Ishikawa (cell line): ENCODE measurements around the gene SORBS2.

Experiments
- CEBPB ChIP-seq: IDR thresholded peaks from 2 replicates; pipeline ENCODE4 v1.6.1; 2012
- CREB1 ChIP-seq: IDR thresholded peaks from 2 replicates; pipeline ENCODE4 v1.6.1; 2012; ENCODE audit warnings: low read depth
- EGR1 ChIP-seq: IDR thresholded peaks from 2 replicates; pipeline ENCODE4 v1.6.1; 2012
- EP300 ChIP-seq: IDR thresholded peaks from 2 replicates; pipeline ENCODE4 v1.6.1; 2012; ENCODE audit warnings: borderline replicate concordance
- MAX ChIP-seq: IDR thresholded peaks from 2 replicates; pipeline ENCODE4 v1.6.1; 2012
- RAD21 ChIP-seq: IDR thresholded peaks from 2 replicates; pipeline ENCODE4 v1.6.1; 2012; ENCODE audit warnings: low read depth
- REST ChIP-seq: IDR thresholded peaks from 2 replicates; pipeline ENCODE4 v1.6.1; 2012; ENCODE audit warnings: low read depth, mild to moderate bottlenecking
- TAF1 ChIP-seq: IDR thresholded peaks from 2 replicates; pipeline ENCODE4 v1.6.1; 2012; ENCODE audit warnings: low read depth, mild to moderate bottlenecking
- TCF12 ChIP-seq: IDR thresholded peaks from 2 replicates; pipeline ENCODE4 v1.6.1; 2012; ENCODE audit warnings: low read depth
- TEAD4 ChIP-seq: IDR thresholded peaks from 2 replicates; pipeline ENCODE4 v1.6.1; 2012
- USF1 ChIP-seq: IDR thresholded peaks from 2 replicates; pipeline ENCODE4 v1.6.1; 2012
- YY1 ChIP-seq: IDR thresholded peaks from 2 replicates; pipeline ENCODE4 v1.6.1; 2012; ENCODE audit warnings: low read depth
- ZBTB7A ChIP-seq: IDR thresholded peaks from 2 replicates; pipeline ENCODE4 v1.6.1; 2012; ENCODE audit warnings: low read depth

GRCh38 chr4:185637163-185637875, 174.7 kb downstream of the SORBS2 start:
- TF ChIP-seq RAD21 = no peak
- no peak for TF ChIP-seq TAF1
- TF ChIP-seq ZBTB7A = no peak
- no peak for TF ChIP-seq EP300
- no peak for TF ChIP-seq YY1
- TF ChIP-seq CEBPB = no peak
- no peak for TF ChIP-seq CREB1
- no peak for TF ChIP-seq MAX
- no peak for TF ChIP-seq REST
- no peak for TF ChIP-seq USF1
- TF ChIP-seq EGR1 = no peak
- TF ChIP-seq TCF12 = no peak
- TF ChIP-seq TEAD4 = no peak
